Breast epithelium (tissue), 4 donors: ENCODE measurements around the gene C1orf159. TPM values are rescaled to one million over a fixed set of nuclear protein-coding genes. Genes with fewer than 3 reads are reported as not detected.
A peak's percentile ranks its signal among the peaks of the same experiment; 100 is the strongest.

Experiments used
- DNase-seq, 2 donors: peaks; one replicate each; pipeline ENCODE4 v3.0.0-alpha.2; 2019; ENCODE audit warnings: low spot score in 2 of 2
- H3K27ac ChIP-seq, 2 donors: fragments of 200-600 bp; sonication (generic) in 1 of 2; one replicate each; pipeline ENCODE4 v1.5.1; 2016 to 2019; ENCODE audit warnings: mild to moderate bottlenecking in 1 of 2
- H3K27me3 ChIP-seq, 2 donors: fragments of 200-600 bp; sonication (generic) in 1 of 2; one replicate each; pipeline versions ENCODE4 v1.5.1 to v1.6.0; 2017 to 2019; ENCODE audit warnings: control low read depth in 1 of 2, mild to moderate bottlenecking in 1 of 2
- H3K36me3 ChIP-seq: fragments of 200-600 bp; one replicate; pipeline ENCODE4 v1.5.1; 2019
- H3K4me1 ChIP-seq, 2 donors: fragments of 200-600 bp; sonication (generic); one replicate each; pipeline ENCODE4 v1.5.1; 2016 to 2019; ENCODE audit warnings: control low read depth in 1 of 2
- H3K4me3 ChIP-seq, 3 donors: fragments of 200-600 bp; sonication (generic); 1 replicate in 2 of 3; 2 replicates in 1 of 3; pipeline ENCODE4 v1.5.1; 2016 to 2019; ENCODE audit warnings: mild to moderate bottlenecking in 3 of 3, moderate library complexity in 2 of 3
- H3K9me3 ChIP-seq, 2 donors: fragments of 200-600 bp; sonication (generic) in 1 of 2; one replicate each; pipeline ENCODE4 v1.5.1; 2016 to 2019; ENCODE audit warnings: control low read depth in 1 of 2
- CTCF ChIP-seq, 3 donors: fragments of 450-650 bp; IDR thresholded peaks; one replicate each; pipeline ENCODE4 v1.5.1; 2016 to 2017; ENCODE audit warnings: antibody characterized with exemption in 3 of 3, mild to moderate bottlenecking in 3 of 3, moderate library complexity in 3 of 3
- POLR2A ChIP-seq: fragments of 450-650 bp; IDR thresholded peaks from one replicate; pipeline ENCODE4 v1.6.1; 2016; ENCODE audit warnings: antibody characterized with exemption, mild to moderate bottlenecking, moderate library complexity
- POLR2AphosphoS5 ChIP-seq, 3 donors: sonication (generic); formaldehyde crosslinking; IDR thresholded peaks; one replicate each; pipeline ENCODE4 v1.6.1; 2017; ENCODE audit warnings: antibody characterized with exemption in 3 of 3
- intact Hi-C: fragments of 100-400 bp; cut with DNase I; formaldehyde crosslinking; loops from one replicate; pipeline ENCODE4 v1.15.1; 2023; ENCODE audit warnings: low total_unique reads
- total RNA-seq, 3 donors: library from RNA; depleted of rRNA; stranded (reverse); fragments of >200 nt; gene quantifications; one replicate each; pipeline ENCODE4 v1.1.0, GENCODE V29; 2016

The C1orf159 gene
- total RNA-seq, 3 donors from 2014 or later: 6.9 to 24.0 (median 12.5) TPM

GRCh38 chr1:1136547-1137230 lies 20.8 kb upstream of the C1orf159 start:
- Histone ChIP-seq H3K27ac (peak overlapping the region; percentile 75 to 90), H3K27me3 (peaks cover 5 to 13% of the 10 kb centered on the region in 2 donors), H3K4me1 (peaks cover 0 to 12% of the 10 kb centered on the region in 2 donors), H3K9me3 (no peaks in the 10 kb centered on the region), H3K36me3 (no peaks in the 10 kb centered on the region), H3K4me3 (peak overlapping the region in 2 of 3 donors; percentile 55 to 67)
- TF ChIP-seq CTCF (IDR thresholded peaks at IDR 0.05): no peak
- TF ChIP-seq POLR2A: no peak
- no peak for TF ChIP-seq POLR2AphosphoS5 (IDR thresholded peaks at IDR 0.05)
- no peak for DNase-seq
- intact Hi-C loops: no loop called here

DNA sequence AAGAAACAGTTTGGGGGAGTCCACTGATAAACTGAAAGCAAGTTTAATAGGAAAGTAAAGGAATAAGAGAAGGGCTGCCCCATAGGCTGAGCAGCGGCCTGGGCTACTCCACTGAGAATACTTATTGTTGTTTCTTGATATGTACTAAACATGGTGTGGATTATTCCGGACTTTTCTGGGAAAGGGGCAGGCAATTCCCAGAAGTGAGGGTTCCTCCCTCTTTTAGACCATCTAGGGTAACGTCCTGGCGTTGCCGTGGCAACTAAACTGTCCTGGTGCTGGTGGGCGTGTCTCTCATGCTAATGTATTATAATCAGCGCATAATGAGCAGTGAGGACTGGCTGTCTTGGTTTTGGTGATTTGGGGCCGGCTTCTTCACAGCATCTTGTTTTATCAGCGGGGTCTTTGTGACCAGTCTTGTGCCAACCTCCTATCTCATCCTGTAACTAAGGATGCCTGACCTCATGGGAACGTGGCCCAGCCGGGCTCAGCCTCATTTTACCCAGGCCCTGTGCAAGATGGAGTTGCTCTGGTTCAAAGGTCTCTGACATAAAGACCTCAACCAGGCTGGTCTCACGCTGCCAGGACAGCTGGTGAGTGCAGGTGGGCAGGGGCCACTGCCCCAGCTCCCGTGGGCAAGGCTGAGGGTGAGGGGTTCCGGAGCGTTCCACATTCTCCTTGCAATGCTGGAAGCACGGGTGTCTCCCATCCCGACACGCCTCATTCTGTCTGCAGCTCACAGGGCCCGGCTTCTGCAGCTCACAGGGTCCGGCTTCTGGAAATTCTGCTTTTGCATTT lies 19.6 kb upstream of the C1orf159 start:
- intact Hi-C loops: no loop called here
- Histone ChIP-seq H3K4me1 (peaks cover 0 to 12% of the 10 kb centered on the region in 2 donors), H3K27me3 (peaks cover 5 to 13% of the 10 kb centered on the region in 2 donors), H3K4me3 (no peak overlapping the region), H3K36me3 (no peaks in the 10 kb centered on the region), H3K9me3 (no peaks in the 10 kb centered on the region), H3K27ac (peak overlapping the region in 1 of 2 donors; percentile 90)
- DNase-seq: no peak
- TF ChIP-seq CTCF (IDR thresholded peaks at IDR 0.05) (no peak), POLR2A (no peak), POLR2AphosphoS5 (IDR thresholded peaks at IDR 0.05) (no peak)

- TF ChIP-seq POLR2A (no peak), CTCF (IDR thresholded peaks at IDR 0.05) (no peak), POLR2AphosphoS5 (IDR thresholded peaks at IDR 0.05) (no peak)
- H3K27ac ChIP-seq: peak overlapping the region; percentile 79 to 90
- H3K4me1 ChIP-seq: peaks cover 0 to 12% of the 10 kb centered on the region in 2 donors
- no peaks in the 10 kb centered on the region for H3K36me3 ChIP-seq
- intact Hi-C loops: no loop called here
- no peak overlapping the region for H3K4me3 ChIP-seq
- DNase-seq: no peak
- peaks cover 5 to 13% of the 10 kb centered on the region in 2 donors for H3K27me3 ChIP-seq
- H3K9me3 ChIP-seq: no peaks in the 10 kb centered on the region
Measured at GRCh38 chr1:1134300-1134970, 18.5 kb upstream of the C1orf159 start.

DNA sequence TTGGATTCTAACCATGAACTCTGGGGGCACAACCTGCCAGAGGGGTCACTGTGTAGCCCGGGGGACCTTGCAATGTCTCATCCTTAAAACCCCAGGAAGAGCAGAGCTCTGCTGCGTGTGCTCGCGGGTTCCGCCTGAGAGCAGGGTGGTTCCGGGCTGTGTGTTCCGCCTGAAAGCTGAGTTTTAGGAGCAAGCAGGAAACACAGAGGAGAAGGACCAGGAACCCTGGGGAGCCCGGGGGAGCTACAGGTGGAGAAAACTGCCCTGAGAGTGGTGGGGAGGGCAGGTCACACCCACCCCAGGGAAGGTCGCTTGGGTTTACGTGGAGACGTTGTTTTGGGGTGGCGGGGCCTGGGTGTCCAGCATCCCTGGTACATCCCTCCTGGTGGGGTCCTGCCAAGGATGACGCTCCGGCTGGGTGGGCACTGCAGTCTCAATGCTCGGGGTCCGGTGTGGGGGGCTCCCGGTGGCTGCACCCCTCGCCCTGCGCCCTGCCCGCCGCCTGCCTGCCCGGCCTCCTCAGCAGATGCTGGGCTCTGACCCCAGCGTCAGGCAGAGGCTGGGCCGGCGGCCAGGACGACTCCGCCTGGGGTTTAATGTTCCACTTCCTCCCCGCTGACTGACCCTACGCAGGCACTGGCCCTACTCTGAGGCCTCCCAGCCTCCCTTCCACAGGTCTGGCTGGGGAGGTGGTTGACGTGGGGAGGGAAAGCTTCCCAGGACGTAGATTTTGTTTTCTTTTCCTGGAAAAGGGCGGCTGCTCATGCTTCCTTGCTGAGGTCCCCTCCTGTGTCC lies 17.3 kb upstream of the C1orf159 start:
- intact Hi-C loops: no loop called here
- no peak for DNase-seq
- H3K4me1 ChIP-seq: peaks cover 0 to 12% of the 10 kb centered on the region in 2 donors
- H3K4me3 ChIP-seq: peak overlapping the region in 1 of 3 donors; percentile 39
- no peaks in the 10 kb centered on the region for H3K36me3 ChIP-seq
- H3K9me3 ChIP-seq: no peaks in the 10 kb centered on the region
- TF ChIP-seq POLR2AphosphoS5 (IDR thresholded peaks at IDR 0.05) (peak in 1 of 3 donors; percentile 28), POLR2A (no peak), CTCF (IDR thresholded peaks at IDR 0.05) (no peak)
- peak overlapping the region; percentile 79 to 90 for H3K27ac ChIP-seq
- H3K27me3 ChIP-seq: peaks cover 5 to 13% of the 10 kb centered on the region in 2 donors
